Measurements from ENCODE around the gene OLA1.

Gene OLA1

GRCh38 chr2:174121175-174121574 is 127.2 kb downstream of the OLA1 start:
- DNase-seq, result no peak

- DNase-seq, result no peak
Observed at GRCh38 chr2:174120346-174120745, 128.0 kb downstream of the OLA1 start.

- DNase-seq, result no peak
Observed at GRCh38 chr2:174117951-174118930, 130.1 kb downstream of the OLA1 start.

GRCh38 chr2:174112073-174112472 is 136.3 kb downstream of the OLA1 start:
- no peak for DNase-seq

GRCh38 chr2:174108579-174108978 is 139.8 kb downstream of the OLA1 start:
- no peak for DNase-seq

- DNase-seq, result no peak
Observed at GRCh38 chr2:174106736-174107135, 141.6 kb downstream of the OLA1 start.

- no peak for DNase-seq
Observed at GRCh38 chr2:174094542-174094941, 153.8 kb downstream of the OLA1 start.

- no peak for DNase-seq
Observed at GRCh38 chr2:174090476-174090875, 157.9 kb downstream of the OLA1 start.

GRCh38 chr2:174088706-174089460 is 159.4 kb downstream of the OLA1 start:
- no peak for DNase-seq

- DNase-seq, result no peak
Observed at GRCh38 chr2:174086708-174087107, 161.6 kb downstream of the OLA1 start.

GRCh38 chr2:174085781-174086180 is 162.6 kb downstream of the OLA1 start:
- DNase-seq, result no peak

GRCh38 chr2:174083843-174084458 is 164.4 kb downstream of the OLA1 start:
- DNase-seq, result no peak

GRCh38 chr2:174080672-174081121 is 167.6 kb downstream of the OLA1 start:
- DNase-seq, result no peak

GRCh38 chr2:174078275-174078674 is 170.1 kb downstream of the OLA1 start:
- no peak for DNase-seq

- no peak for DNase-seq
Observed at GRCh38 chr2:174076975-174077374, 171.4 kb downstream of the OLA1 start.

GRCh38 chr2:174076040-174076439 is 172.3 kb downstream of the OLA1 start:
- DNase-seq, result no peak

GRCh38 chr2:174074831-174075230 is 173.5 kb downstream of the OLA1 start:
- DNase-seq, result no peak

GRCh38 chr2:174072857-174073256 is 175.5 kb downstream of the OLA1 start:
- DNase-seq, result no peak

- no peak for DNase-seq
Observed at GRCh38 chr2:174072069-174072468, 176.3 kb downstream of the OLA1 start.

- DNase-seq, result no peak
Observed at GRCh38 chr2:174071321-174071720, 177.0 kb downstream of the OLA1 start.

- no peak for DNase-seq
Observed at GRCh38 chr2:174070281-174070680, 178.1 kb downstream of the OLA1 start.

- no peak for DNase-seq
Observed at GRCh38 chr2:174067815-174068214, 180.5 kb downstream of the OLA1 start.
